Keratinocyte (primary cell): ENCODE measurements around the gene FAT4. TPM values are rescaled to one million over a fixed set of nuclear protein-coding genes. Genes with fewer than 3 reads are reported as not detected.

Source experiments
- DNase-seq: peaks from one replicate; pipeline ENCODE4 v3.0.0-alpha.2; 2011; ENCODE audit warnings: low read depth, missing footprints, low spot score
- FAIRE-seq: peaks from 2 replicates; lab custom pipeline; 2011; peaks lifted over from hg19 to GRCh38; lab: Jason Lieb, UNC
- H2AFZ ChIP-seq: 2 replicates; pipeline ENCODE4 v1.6.0; 2012; ENCODE audit warnings: low read length, control low read depth, inconsistent platforms; ENCODE audit not compliant: control insufficient read depth
- H3K27ac ChIP-seq: 2 replicates; pipeline ENCODE4 v1.5.1; 2011; ENCODE audit warnings: low read length; ENCODE audit not compliant: control insufficient read depth, insufficient read depth
- H3K27me3 ChIP-seq: 3 replicates; pipeline ENCODE4 v1.6.0; 2011; ENCODE audit warnings: low read length; ENCODE audit not compliant: control insufficient read depth, insufficient read depth; ENCODE audit errors: extremely low read depth
- H3K36me3 ChIP-seq, 2 experiments: 2 replicates in 1 of 2; 3 replicates in 1 of 2; pipeline ENCODE4 v1.5.1; 2011; ENCODE audit warnings: low read length in 2 of 2, mild to moderate bottlenecking in 1 of 2; ENCODE audit not compliant: control insufficient read depth in 2 of 2, insufficient read depth in 2 of 2; ENCODE audit errors: extremely low read depth in 1 of 2
- H3K4me1 ChIP-seq: 3 replicates; pipeline ENCODE4 v1.5.1; 2011; ENCODE audit warnings: low read length; ENCODE audit not compliant: control insufficient read depth, insufficient read depth; ENCODE audit errors: extremely low read depth
- H3K4me2 ChIP-seq: 3 replicates; pipeline ENCODE4 v1.6.0; 2011; ENCODE audit warnings: low read depth, low read length; ENCODE audit not compliant: control insufficient read depth, insufficient read depth; ENCODE audit errors: extremely low read depth
- H3K4me3 ChIP-seq, 3 experiments: fragments of 200-600 bp in 1 of 3; sonication (generic) in 1 of 3; 2 replicates in 2 of 3; 3 replicates in 1 of 3; pipeline ENCODE4 v1.5.1; 2011 to 2016; ENCODE audit warnings: low read length in 3 of 3, mild to moderate bottlenecking in 3 of 3, control low read depth in 2 of 3, inconsistent platforms in 1 of 3, low read depth in 1 of 3, mixed read lengths in 1 of 3, mixed run types in 1 of 3, moderate library complexity in 1 of 3; ENCODE audit not compliant: control insufficient read depth in 2 of 3, insufficient read depth in 2 of 3; ENCODE audit errors: extremely low read depth in 1 of 3
- H3K79me2 ChIP-seq: 2 replicates; pipeline ENCODE4 v1.6.0; 2012; ENCODE audit warnings: low read length; ENCODE audit not compliant: control insufficient read depth, insufficient read depth
- H3K9ac ChIP-seq: 3 replicates; pipeline ENCODE4 v1.6.0; 2011; ENCODE audit warnings: low read length; ENCODE audit not compliant: control insufficient read depth, insufficient read depth; ENCODE audit errors: extremely low read depth
- H3K9me1 ChIP-seq: 3 replicates; pipeline ENCODE4 v1.6.0; 2011; ENCODE audit warnings: low read length; ENCODE audit not compliant: control insufficient read depth, insufficient read depth; ENCODE audit errors: extremely low read depth
- H3K9me3 ChIP-seq: 2 replicates; pipeline ENCODE4 v1.5.1; 2012; ENCODE audit warnings: low read depth, low read length; ENCODE audit not compliant: control insufficient read depth
- H4K20me1 ChIP-seq: 3 replicates; pipeline ENCODE4 v1.6.0; 2011; ENCODE audit warnings: low read length; ENCODE audit not compliant: control insufficient read depth, insufficient read depth; ENCODE audit errors: extremely low read depth
- CTCF ChIP-seq, 3 experiments: IDR thresholded peaks in 1 of 3; conservative IDR thresholded peaks in 1 of 3; optimal IDR thresholded peaks in 1 of 3; 2 replicates in 2 of 3; 3 replicates in 1 of 3; pipeline versions ENCODE3 to v1.5.1; 2011; ENCODE audit warnings: low read length in 3 of 3, mild to moderate bottlenecking in 3 of 3, moderate library complexity in 2 of 3, control low read depth in 1 of 3, inconsistent platforms in 1 of 3; ENCODE audit not compliant: insufficient read depth in 2 of 3; ENCODE audit errors: extremely low read depth in 1 of 3
- EZH2 ChIP-seq: IDR thresholded peaks from one replicate; pipeline ENCODE4 v1.6.1; 2012; ENCODE audit warnings: inconsistent platforms, mild to moderate bottlenecking, low read length, moderate library complexity
- dilution Hi-C: fragments of 300-500 bp; cut with MboI; formaldehyde crosslinking; loops from one replicate; pipeline ENCODE4 v1.7.0; 2020; ENCODE audit warnings: low sequenced_read_pairs; ENCODE audit not compliant: extremely low pct_ligation_motif_present
- polyA plus RNA-seq, 5 experiments: library from polyadenylated mRNA; depleted of rRNA in 3 of 5; stranded (reverse) in 3 of 5; stranded (forward) in 1 of 5; unstranded in 1 of 5; fragments of >200 nt; gene quantifications; 1 replicate in 1 of 5; 2 replicates in 3 of 5; 3 replicates in 1 of 5; pipeline versions ENCODE4 v1.2.1 to v1.2.3, GENCODE V29; 2011 to 2012; ENCODE audit warnings: missing spikeins in 2 of 5, low read depth in 1 of 5, low replicate concordance in 1 of 5

FAT4 gene
- polyA plus RNA-seq, 1 donor (not counting 4 experiments of a cell fraction or from before 2014, with no cell fraction given): 1.6 TPM

- Histone ChIP-seq H3K4me1 (no peaks in the 10 kb centered on the region), H2AFZ (no peak overlapping the region), H3K36me3 (no peaks in the 10 kb centered on the region), H3K4me3 (no peak overlapping the region), H3K9me1 (no peaks in the 10 kb centered on the region), H3K27ac (no peak overlapping the region), H3K4me2 (no peak overlapping the region), H3K79me2 (no peaks in the 10 kb centered on the region), H3K27me3 (no peaks in the 10 kb centered on the region), H4K20me1 (no peaks in the 10 kb centered on the region), H3K9ac (no peak overlapping the region), H3K9me3 (no peaks in the 10 kb centered on the region)
- FAIRE-seq (no peak), DNase-seq (no peak)
- dilution Hi-C loops: no loop called here
- TF ChIP-seq CTCF (optimal IDR thresholded peaks at IDR 0.05 in 1 of 3, IDR thresholded peaks at IDR 0.05 in 1 of 3, conservative IDR thresholded peaks at IDR 0.05 in 1 of 3; ENCODE audit: extremely low read depth in 1 of 3, insufficient read depth in 2 of 3, low read length in 3 of 3): no peak
- no peak for TF ChIP-seq EZH2
Measured at GRCh38 chr4:125306533-125306932, 8.2 kb upstream of the FAT4 start.

- H3K36me3 ChIP-seq: no peaks in the 10 kb centered on the region
- peak overlapping the region; percentile 23 for H2AFZ ChIP-seq
Measured at GRCh38 chr4:125311503-125311902, 3.3 kb upstream of the FAT4 start.

More at GRCh38 chr4:125311503-125311902, 3.3 kb upstream of the FAT4 start:
- Histone ChIP-seq H3K9me1 (no peaks in the 10 kb centered on the region), H3K79me2 (no peaks in the 10 kb centered on the region), H3K4me1 (no peaks in the 10 kb centered on the region), H3K27ac (no peak overlapping the region), H3K4me2 (no peak overlapping the region), H3K9me3 (no peaks in the 10 kb centered on the region), H3K4me3 (no peak overlapping the region), H3K9ac (no peak overlapping the region), H3K27me3 (no peaks in the 10 kb centered on the region), H4K20me1 (no peaks in the 10 kb centered on the region)
- FAIRE-seq: no peak
- dilution Hi-C loops: no loop called here
- DNase-seq: no peak
- no peak for TF ChIP-seq EZH2
- TF ChIP-seq CTCF (optimal IDR thresholded peaks at IDR 0.05 in 1 of 3, IDR thresholded peaks at IDR 0.05 in 1 of 3, conservative IDR thresholded peaks at IDR 0.05 in 1 of 3; ENCODE audit: extremely low read depth in 1 of 3, insufficient read depth in 2 of 3, low read length in 3 of 3): no peak
